ENCODE results near the gene CUTC. TPM values are rescaled to one million over a fixed set of nuclear protein-coding genes. Genes with fewer than 3 reads are reported as not detected.
A peak's percentile ranks its signal among the peaks of the same experiment; 100 is the strongest.

CUTC gene
- total RNA-seq (2021; ENCODE audit: unreplicated experiment): 53.6 TPM
- polyA plus RNA-seq (2012): 39.1 and 51.8 TPM in 2 replicates
- percentile 95 among the genes with signal in this experiment for Bru-seq, nascent RNA
- BruChase-seq, experiment 1, labeled RNA remaining after a 6-hour chase: percentile 75 among the genes with signal in this experiment
- BruChase-seq, experiment 2, labeled RNA remaining after a 2-hour chase: percentile 88 among the genes with signal in this experiment
- long read RNA-seq, transcript CUTC-202 (9 exons, 1,346 nt): major isoform, 38 of 79 reads
- long read RNA-seq, transcript CUTC-203 (8 exons, 831 nt): minor isoform, 18 of 79 reads
- long read RNA-seq, partial matches to known transcripts: 4 of 79 reads
- long read RNA-seq, other reads (novel, unspliced or antisense): 19 of 79 reads

DNA sequence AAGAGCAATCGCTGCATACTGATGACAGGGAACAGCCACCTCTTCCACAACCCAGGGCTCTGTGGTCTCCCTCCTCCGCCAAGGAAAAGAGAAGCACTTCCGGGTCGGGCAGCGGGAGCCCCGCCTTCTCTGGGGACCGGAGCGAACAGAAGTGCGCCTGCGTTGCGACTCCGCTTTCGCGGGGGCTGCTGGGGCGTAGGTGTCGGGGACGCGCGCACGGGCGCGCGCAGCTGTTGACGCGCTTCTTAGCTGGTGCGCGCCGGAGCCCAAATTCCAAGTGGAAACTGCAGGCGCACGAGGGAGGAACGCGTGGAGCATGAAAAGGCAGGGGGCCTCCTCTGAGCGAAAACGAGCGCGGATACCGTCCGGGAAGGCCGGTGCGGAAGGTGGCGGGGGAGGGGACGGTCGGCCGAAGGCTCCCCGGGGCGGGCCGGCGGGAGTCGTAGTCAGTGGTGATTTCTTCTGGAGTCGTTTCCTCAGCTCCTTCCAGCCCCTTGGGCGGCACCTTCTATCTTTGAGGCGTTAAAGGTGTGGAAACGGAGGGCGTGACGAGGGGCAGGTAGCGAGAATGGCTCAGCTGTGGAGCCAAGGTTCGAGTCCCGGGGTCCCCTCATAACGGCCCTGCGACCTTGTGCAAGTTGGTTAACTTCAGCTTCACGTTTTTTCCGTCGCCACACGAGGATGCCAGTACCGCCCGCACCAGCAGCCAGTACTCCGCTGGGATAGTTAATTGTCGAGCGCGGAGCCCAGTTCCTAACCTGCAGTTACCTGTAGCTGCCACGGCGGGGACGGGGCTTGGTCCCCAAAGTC lies at the start of gene CUTC, which contains the start of gene COX15:
CUTC (plus strand) TSS at position 202 of the 810 bp plus-strand sequence; CDS start at position 317, 115 bp downstream.
COX15 (minus strand) TSS at position 95 of the 810 bp plus-strand sequence; CDS start at position 17, 78 bp downstream.
- Histone ChIP-seq H3K27me3 (ENCODE audit: insufficient read depth, low read length) (no peaks in the 10 kb centered on the region), H3K27ac (ENCODE audit: low read depth, low read length) (peak within 1 kb of the TSS; percentile 99), H3K4me2 (ENCODE audit: low read length) (peak within 1 kb of the TSS; percentile 76), H3K9me3 (ENCODE audit: control insufficient read depth in 1 of 2, insufficient read depth in 1 of 2, low read depth in 1 of 2, low read length in 2 of 2) (no peaks in the 10 kb centered on the region), H3K4me3 (replicated peaks in 1 of 2; ENCODE audit: low read depth in 1 of 2, low read length in 2 of 2) (peak within 1 kb of the TSS; percentile 80 to 94), H3K9ac (ENCODE audit: low read length) (peak within 1 kb of the TSS; percentile 83), H2AFZ (ENCODE audit: low read depth, low read length, poor library complexity, severe bottlenecking) (peak within 1 kb of the TSS; percentile 13), H3K36me3 (ENCODE audit: control insufficient read depth in 1 of 2, insufficient read depth in 2 of 2, low read length in 2 of 2) (peaks cover 28 to 31% of the 10 kb centered on the region in 2 experiments), H3K4me1 (ENCODE audit: control insufficient read depth in 1 of 2, insufficient read depth in 2 of 2, low read length in 2 of 2) (peaks cover 15 to 16% of the 10 kb centered on the region in 2 experiments; a peak in 3 of 4 replicates), H4K20me1 (ENCODE audit: insufficient read depth) (no peaks in the 10 kb centered on the region), H3K79me2 (ENCODE audit: insufficient read depth, low read length) (peaks cover 72% of the 10 kb centered on the region), H3K9me2 (ENCODE audit: insufficient read depth) (no peaks in the 10 kb centered on the region)
- ChIA-PET POLR2A (interaction anchor here (0.6 to 2.9 kb wide), 14 partner anchors 9 to 301 kb away, joined by 3 to 19 read pairs (median 6); partner anchors contain the start of genes ABCC2 and GOT1), RAD21 (ENCODE audit: low non-redundant PET in 1 of 2, low total read pairs in 2 of 2, uncharacterized antibody in 2 of 2, unreplicated experiment in 2 of 2) (interaction anchor here (0.7 to 1.8 kb wide), 7 partner anchors 10 to 1482 kb away, joined by 3 to 6 read pairs (median 4); no protein-coding TSS in a partner anchor), CTCF (interaction anchor here (0.6 to 1.8 kb wide), 12 partner anchors 9 to 312 kb away, joined by 3 to 8 read pairs (median 4); partner anchors contain the start of gene ENTPD7)
- peak; percentile 97 for DNase-seq (ENCODE audit: low read depth, low spot score)
- BruUV-seq (replicated peaks): TSS peak; percentile 76
- intact Hi-C loops (cut with micrococcal nuclease): loop anchor here (1.0 to 10.0 kb wide), 3 partner anchors 47 to 453 kb away; partner anchors contain the start of genes ERLIN1 and GOT1
- peak; percentile 88 for ATAC-seq
- TF ChIP-seq EZH2 (IDR thresholded peaks at IDR 0.05) (no peak), REST (IDR thresholded peaks at IDR 0.05; ENCODE audit: low read depth) (no peak), POLR2A (IDR thresholded peaks at IDR 0.05; ENCODE audit: borderline replicate concordance, extremely low read depth, insufficient read depth, insufficient read length) (peak; percentile 95), EZH2phosphoT487 (IDR thresholded peaks at IDR 0.05; ENCODE audit: borderline replicate concordance) (no peak), ELF1 (IDR thresholded peaks at IDR 0.05; ENCODE audit: borderline replicate concordance, low read depth) (peak; percentile 88), ZFX (IDR thresholded peaks at IDR 0.05) (peak; percentile 48; the same call in 1 of the 2 replicates), EGR1 (IDR thresholded peaks at IDR 0.05; ENCODE audit: low read depth) (peak; percentile 85), ZNF274 (IDR thresholded peaks at IDR 0.05; ENCODE audit: low read depth, low read length) (no peak), POLR2AphosphoS5 (IDR thresholded peaks at IDR 0.05; ENCODE audit: low read depth, low read length) (peak; percentile 96), TCF7L2 (IDR thresholded peaks at IDR 0.05; ENCODE audit: borderline replicate concordance, extremely low read depth, insufficient read depth, insufficient read length) (peak; percentile 67), CBX3 (IDR thresholded peaks at IDR 0.05; ENCODE audit: low read depth) (peak; percentile 75; the same call in 1 of the 2 replicates), SP1 (IDR thresholded peaks at IDR 0.05; ENCODE audit: low read depth) (peak; percentile 3; the same call in 1 of the 2 replicates)
- TF ChIP-seq, protein P1, sequence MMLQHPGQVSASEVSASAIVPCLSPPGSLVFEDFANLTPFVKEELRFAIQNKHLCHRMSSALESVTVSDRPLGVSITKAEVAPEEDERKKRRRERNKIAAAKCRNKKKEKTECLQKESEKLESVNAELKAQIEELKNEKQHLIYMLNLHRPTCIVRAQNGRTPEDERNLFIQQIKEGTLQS (IDR thresholded peaks at IDR 0.05): no peak
- TF ChIP-seq, protein P2, sequence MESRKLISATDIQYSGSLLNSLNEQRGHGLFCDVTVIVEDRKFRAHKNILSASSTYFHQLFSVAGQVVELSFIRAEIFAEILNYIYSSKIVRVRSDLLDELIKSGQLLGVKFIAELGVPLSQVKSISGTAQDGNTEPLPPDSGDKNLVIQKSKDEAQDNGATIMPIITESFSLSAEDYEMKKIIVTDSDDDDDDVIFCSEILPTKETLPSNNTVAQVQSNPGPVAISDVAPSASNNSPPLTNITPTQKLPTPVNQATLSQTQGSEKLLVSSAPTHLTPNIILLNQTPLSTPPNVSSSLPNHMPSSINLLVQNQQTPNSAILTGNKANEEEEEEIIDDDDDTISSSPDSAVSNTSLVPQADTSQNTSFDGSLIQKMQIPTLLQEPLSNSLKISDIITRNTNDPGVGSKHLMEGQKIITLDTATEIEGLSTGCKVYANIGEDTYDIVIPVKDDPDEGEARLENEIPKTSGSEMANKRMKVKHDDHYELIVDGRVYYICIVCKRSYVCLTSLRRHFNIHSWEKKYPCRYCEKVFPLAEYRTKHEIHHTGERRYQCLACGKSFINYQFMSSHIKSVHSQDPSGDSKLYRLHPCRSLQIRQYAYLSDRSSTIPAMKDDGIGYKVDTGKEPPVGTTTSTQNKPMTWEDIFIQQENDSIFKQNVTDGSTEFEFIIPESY (IDR thresholded peaks at IDR 0.05; ENCODE audit: extremely low read depth, insufficient replicate concordance, low read length): peak; percentile 86

Data from HCT116 (cell line).